Testis (tissue), 2 donors: Measurements from ENCODE around the gene PTPN3.

Experiments
- CTCF ChIP-seq, 3 experiments: fragments of 450-650 bp in 2 of 3; fragments of 200-600 bp in 1 of 3; sonication (generic) in 1 of 3; IDR thresholded peaks; one replicate each; pipeline ENCODE4 v1.5.1; 2016 to 2019; ENCODE audit warnings: antibody characterized with exemption in 3 of 3, mild to moderate bottlenecking in 2 of 3, moderate library complexity in 1 of 3
- POLR2A ChIP-seq: fragments of 450-650 bp; IDR thresholded peaks from one replicate; pipeline ENCODE4 v1.6.1; 2017; ENCODE audit warnings: antibody characterized with exemption, mild to moderate bottlenecking, moderate library complexity

GRCh38 chr9:109379513-109379912 lies 118.6 kb downstream of the PTPN3 start:
- TF ChIP-seq CTCF (IDR thresholded peaks at IDR 0.05) (no peak), POLR2A (no peak)
